Progenitor cell of endocrine pancreas (in vitro differentiated cells): ENCODE measurements around the gene ZNF541. TPM values are rescaled to one million over a fixed set of nuclear protein-coding genes. Genes with fewer than 3 reads are reported as not detected.
"Not testable (repeated sequence)": the region's sequence is repeated elsewhere in the genome, so short reads cannot be mapped to it uniquely, and the experiment has no call there.

Source experiments
- DNase-seq: peaks from one replicate; pipeline ENCODE4 v3.0.0; 2021; ENCODE audit warnings: low spot score; ENCODE audit not compliant: unreplicated experiment
- H3K27ac Mint-ChIP-seq: 2 replicates; pipeline ENCODE4 v1.8.0; 2021; ENCODE audit warnings: mild to moderate bottlenecking, moderate library complexity, mixed read lengths
- H3K27me3 Mint-ChIP-seq: 2 replicates; pipeline ENCODE4 v1.8.0; 2021; ENCODE audit warnings: mixed read lengths
- H3K36me3 Mint-ChIP-seq: 2 replicates; pipeline ENCODE4 v1.8.0; 2022; ENCODE audit warnings: mixed read lengths; ENCODE audit not compliant: insufficient read depth
- H3K4me1 Mint-ChIP-seq: 2 replicates; pipeline ENCODE4 v1.8.0; 2021; ENCODE audit warnings: low read depth, mixed read lengths
- H3K4me3 Mint-ChIP-seq: 2 replicates; pipeline ENCODE4 v1.8.0; 2021; ENCODE audit warnings: low read depth, mild to moderate bottlenecking, moderate library complexity, mixed read lengths
- H3K9me3 Mint-ChIP-seq: 2 replicates; pipeline ENCODE4 v1.8.0; 2021; ENCODE audit warnings: low read depth, mixed read lengths
- total RNA-seq: library from RNA; stranded (reverse); gene quantifications from 2 replicates; pipeline ENCODE4 v1.2.1, GENCODE V29; 2021
- TF ChIP-seq, protein P1 (sequence below): fragments of 200-600 bp; sonication (generic); IDR thresholded peaks from one replicate; pipeline ENCODE4 v1.5.0; 2021; ENCODE audit warnings: antibody characterized with exemption, mild to moderate bottlenecking; ENCODE audit not compliant: unreplicated experiment

The ZNF541 gene
- total RNA-seq, 1 donor from 2014 or later = not detected

DNA sequence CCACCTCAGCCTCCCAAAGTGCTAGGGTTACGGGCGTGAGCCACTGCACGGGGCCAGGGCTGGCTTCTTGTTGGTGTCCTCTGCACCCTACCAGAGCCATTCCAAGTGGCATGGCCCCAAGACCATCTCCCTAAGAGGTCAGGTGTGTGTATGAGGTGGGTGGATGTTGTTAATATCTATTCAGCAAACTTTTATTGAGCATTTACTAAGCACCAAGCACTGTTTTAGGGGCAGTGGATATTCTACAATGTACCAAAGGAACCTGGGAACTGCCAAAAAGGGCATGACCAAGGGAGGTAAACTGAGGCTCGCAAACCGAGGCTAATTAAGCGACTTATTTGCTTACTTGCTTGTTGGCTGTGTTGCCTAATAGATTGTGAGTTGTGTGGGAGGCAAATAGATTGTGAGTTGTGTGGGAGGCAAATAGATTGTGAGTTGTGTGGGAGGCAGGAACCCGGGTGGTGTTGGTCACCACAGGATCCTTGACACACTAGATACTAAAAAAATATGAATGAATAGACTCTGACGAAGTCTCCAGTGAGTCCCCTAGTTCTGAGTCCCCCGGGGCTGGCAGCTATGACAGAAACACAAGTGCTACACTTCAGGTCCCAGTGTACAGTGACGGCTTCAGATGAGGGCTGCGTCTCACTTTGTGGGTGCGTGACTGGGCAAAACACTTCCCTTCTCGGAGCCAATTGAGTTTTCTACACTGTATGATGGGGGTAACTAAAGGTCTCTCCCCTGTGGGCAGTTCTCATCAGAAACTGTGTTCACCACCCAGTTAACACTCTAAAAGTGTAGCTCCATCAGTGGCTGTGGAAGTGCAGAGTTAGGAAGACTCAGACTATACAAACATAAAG is 31.0 kb upstream of the ZNF541 start:
- no peaks in the 10 kb centered on the region for H3K36me3 Mint-ChIP-seq
- peak overlapping the region; percentile 29 for H3K4me3 Mint-ChIP-seq
- H3K27ac Mint-ChIP-seq = no peak overlapping the region
- no peak for DNase-seq
- H3K9me3 Mint-ChIP-seq = no peaks in the 10 kb centered on the region
- TF ChIP-seq, protein P1, sequence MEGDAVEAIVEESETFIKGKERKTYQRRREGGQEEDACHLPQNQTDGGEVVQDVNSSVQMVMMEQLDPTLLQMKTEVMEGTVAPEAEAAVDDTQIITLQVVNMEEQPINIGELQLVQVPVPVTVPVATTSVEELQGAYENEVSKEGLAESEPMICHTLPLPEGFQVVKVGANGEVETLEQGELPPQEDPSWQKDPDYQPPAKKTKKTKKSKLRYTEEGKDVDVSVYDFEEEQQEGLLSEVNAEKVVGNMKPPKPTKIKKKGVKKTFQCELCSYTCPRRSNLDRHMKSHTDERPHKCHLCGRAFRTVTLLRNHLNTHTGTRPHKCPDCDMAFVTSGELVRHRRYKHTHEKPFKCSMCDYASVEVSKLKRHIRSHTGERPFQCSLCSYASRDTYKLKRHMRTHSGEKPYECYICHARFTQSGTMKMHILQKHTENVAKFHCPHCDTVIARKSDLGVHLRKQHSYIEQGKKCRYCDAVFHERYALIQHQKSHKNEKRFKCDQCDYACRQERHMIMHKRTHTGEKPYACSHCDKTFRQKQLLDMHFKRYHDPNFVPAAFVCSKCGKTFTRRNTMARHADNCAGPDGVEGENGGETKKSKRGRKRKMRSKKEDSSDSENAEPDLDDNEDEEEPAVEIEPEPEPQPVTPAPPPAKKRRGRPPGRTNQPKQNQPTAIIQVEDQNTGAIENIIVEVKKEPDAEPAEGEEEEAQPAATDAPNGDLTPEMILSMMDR = no peak
- H3K4me1 Mint-ChIP-seq = peaks cover 8% of the 10 kb centered on the region
- peaks cover 10% of the 10 kb centered on the region for H3K27me3 Mint-ChIP-seq

DNA sequence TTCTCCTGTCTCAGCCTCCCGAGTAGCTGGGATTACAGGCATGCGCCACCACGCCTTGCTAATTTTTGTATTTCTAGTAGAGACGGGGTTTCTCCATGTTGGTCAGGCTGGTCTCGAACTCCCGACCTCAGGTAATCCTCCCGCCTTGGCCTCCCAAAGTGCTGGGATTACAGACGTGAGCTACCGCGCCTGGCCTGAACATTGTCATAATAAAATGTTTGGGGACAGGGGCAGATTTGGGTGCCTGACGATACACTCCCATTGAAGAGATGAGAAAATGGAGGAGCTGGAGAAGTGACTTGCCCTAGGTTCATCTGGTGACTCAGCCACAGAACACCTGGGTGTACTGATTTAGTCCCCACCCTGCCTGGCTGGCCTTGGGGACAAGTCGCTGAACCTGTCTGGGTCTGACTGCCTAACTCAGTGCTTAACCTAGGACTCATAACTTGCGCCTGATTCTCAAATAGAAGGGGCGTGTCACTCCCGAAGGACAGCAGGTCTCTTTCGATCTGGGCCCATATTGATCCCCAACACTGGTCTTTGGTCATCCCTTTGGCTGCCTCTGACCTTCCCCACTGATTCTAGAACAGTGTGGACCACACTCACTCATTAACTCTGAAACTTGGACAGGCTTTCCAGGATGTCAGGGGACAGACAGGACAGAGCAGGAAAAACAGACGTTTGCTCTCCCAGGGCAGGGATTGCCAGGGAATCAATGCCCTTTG is 28.4 kb upstream of the ZNF541 start:
- Mint-ChIP-seq H3K27me3 (peaks cover 17% of the 10 kb centered on the region), H3K4me3 (peak overlapping the region; percentile 75), H3K27ac (peak overlapping the region; percentile 88), H3K9me3 (no peaks in the 10 kb centered on the region), H3K4me1 (peaks cover 10% of the 10 kb centered on the region), H3K36me3 (no peaks in the 10 kb centered on the region)
- DNase-seq = no peak
- TF ChIP-seq, protein P1 = no peak

DNA sequence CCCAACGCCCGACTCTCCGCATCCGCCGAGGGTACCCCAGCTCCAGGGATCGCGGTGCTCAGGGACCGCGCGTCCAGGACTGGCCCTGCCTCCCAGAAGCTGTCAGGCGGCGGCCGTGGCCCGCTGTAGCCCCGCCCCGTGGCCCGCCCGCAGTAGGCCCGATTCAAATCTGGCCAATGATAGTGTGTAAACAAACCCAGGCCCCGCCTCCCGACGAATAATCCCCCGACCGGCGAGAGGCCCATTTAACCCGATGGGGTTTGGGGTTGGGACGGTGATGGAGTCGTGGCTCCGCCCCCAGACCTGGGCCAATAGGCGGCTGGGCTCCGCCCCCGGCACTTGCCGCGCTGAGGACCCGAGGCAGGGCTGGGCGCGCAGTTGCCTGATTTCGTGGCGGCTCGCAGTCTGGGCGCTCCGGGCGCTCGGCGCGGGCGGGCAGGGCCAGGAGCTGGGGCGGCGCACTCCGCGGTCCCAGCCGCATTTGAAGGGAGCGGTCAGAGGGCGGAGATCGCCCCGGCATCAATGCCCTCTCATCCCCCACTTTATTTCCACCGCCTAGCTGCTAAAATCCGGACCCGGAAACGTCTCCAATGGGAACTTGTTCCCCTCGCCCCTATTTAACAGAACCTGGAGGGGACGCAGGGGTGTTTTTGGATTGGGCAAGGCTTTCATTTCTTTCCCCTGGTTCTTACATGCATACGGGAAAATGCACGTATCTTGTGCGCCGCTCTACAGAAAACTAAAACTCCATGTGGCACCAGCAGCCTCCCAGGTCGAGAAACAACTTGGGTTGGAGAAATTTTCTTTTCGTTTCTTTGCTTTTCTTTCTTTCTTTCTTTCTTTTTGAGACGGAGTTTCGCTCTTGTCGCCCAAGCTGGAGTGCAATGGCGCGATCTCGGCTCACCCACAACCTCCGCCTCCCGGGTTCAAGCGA is 27.6 kb upstream of the ZNF541 start:
- Mint-ChIP-seq H3K27ac (peak overlapping the region; percentile 88), H3K4me3 (peak overlapping the region; percentile 75), H3K4me1 (peaks cover 10% of the 10 kb centered on the region), H3K9me3 (no peaks in the 10 kb centered on the region), H3K27me3 (peaks cover 17% of the 10 kb centered on the region), H3K36me3 (no peaks in the 10 kb centered on the region)
- DNase-seq = peak; percentile 99
- TF ChIP-seq, protein P1 = no peak

DNA sequence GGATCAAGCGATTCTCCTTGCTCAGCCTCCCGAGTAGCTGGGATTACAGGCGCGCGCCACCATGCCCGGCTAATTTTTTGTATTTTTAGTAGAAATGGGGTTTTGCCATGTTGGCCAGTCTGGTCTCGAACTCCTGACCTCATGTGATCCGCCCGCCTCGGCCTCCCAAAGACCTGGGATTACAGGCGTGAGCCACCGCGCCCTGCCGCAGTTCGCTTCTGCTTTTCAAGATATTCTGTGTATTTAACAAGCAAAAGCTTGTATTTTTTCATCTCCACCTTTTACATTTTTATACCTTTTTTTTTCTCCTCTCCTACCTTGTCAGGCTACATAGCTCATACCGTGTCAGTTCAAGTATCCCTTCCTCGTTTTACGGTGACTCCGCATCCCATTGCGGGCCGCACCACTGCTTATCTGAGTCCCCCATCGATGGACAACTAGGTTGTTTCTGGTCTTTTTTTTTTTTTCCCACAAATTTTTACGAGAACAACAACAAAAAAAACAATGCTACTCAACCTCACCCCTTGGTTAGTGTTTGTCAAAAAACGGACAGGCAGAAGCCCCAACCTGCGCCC is 26.8 kb upstream of the ZNF541 start:
- peak overlapping the region; percentile 75 for H3K4me3 Mint-ChIP-seq
- H3K36me3 Mint-ChIP-seq, H3K4me1 Mint-ChIP-seq, DNase-seq, H3K9me3 Mint-ChIP-seq: not testable (repeated sequence)
- H3K27ac Mint-ChIP-seq = peak overlapping the region; percentile 76
- peaks cover 17% of the 10 kb centered on the region for H3K27me3 Mint-ChIP-seq

DNA sequence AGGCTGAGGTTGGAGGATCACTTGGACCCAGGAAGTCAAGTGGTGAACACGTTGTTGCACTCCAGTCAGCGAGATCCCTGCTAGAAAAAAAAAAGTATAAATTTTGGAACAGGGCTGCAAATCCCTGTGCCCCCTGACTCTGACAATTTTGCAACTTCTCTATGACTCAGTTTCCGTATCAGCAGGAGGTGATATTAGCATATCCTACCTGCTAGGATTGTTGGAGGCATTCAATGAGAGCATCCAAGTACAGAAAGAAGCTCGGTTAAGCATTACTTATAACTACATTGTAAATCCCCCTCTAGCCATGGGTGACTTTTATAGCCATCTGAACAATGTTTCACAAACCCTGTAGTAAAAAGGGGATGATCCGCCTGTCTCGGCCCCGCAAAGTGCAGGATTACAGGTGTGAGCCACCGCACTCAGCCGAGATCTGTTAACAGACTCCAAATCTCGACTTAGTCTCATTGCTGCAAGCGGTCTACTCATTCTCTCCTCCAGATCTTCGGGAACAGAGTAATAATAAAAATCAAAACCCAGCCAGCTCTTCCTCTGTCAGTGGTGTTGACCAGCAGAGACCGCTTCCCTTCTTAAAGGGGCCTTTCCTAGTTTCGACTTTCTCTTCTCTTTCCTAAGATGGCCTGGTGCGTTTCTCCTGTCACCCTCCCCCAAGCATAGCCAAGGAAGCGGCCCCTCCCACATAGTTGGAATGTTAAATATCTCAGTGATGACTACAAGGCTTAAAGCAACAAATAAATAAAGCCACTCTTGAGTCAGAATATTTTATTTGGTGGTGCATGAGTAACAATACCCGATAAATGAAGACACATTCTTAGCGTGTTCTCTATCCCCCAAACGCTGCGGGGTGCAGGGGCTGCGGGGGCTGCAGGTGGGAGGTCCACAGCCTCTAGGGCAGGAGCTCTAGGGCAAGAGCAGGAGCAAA is 25.7 kb upstream of the ZNF541 start:
- no peaks in the 10 kb centered on the region for H3K36me3 Mint-ChIP-seq
- peaks cover 14% of the 10 kb centered on the region for H3K27me3 Mint-ChIP-seq
- H3K27ac Mint-ChIP-seq = peak overlapping the region; percentile 84
- no peak for DNase-seq
- H3K4me3 Mint-ChIP-seq = peak overlapping the region; percentile 34
- H3K4me1 Mint-ChIP-seq = peaks cover 10% of the 10 kb centered on the region
- TF ChIP-seq, protein P1 = no peak
- H3K9me3 Mint-ChIP-seq = no peaks in the 10 kb centered on the region
